DND-41 (cell line): ENCODE measurements around the gene FAM131A.

Source experiments
- ATAC-seq: fragments of 200-7000 bp; cut with Tn5 transposase; 3 replicates; pipeline ENCODE4 v1.9.1; 2021; ENCODE audit warnings: low read depth; ENCODE audit not compliant: insufficient read depth
- DNase-seq: peaks from one replicate; pipeline ENCODE4 v3.0.0-alpha.2; 2020
- H2AFZ ChIP-seq: 2 replicates; pipeline ENCODE4 v1.6.0; 2012; ENCODE audit warnings: low read depth, low read length
- H3K27ac ChIP-seq: 2 replicates; pipeline ENCODE4 v1.5.1; 2012; ENCODE audit warnings: low read length, inconsistent platforms
- H3K27me3 ChIP-seq: fragments of 200-600 bp; sonication (generic); 2 replicates; pipeline ENCODE4 v1.6.0; 2012; ENCODE audit warnings: low read length, mild to moderate bottlenecking, inconsistent platforms; ENCODE audit not compliant: insufficient read depth, poor library complexity
- H3K36me3 ChIP-seq: 2 replicates; pipeline ENCODE4 v1.5.1; 2012; ENCODE audit warnings: low read length, inconsistent platforms; ENCODE audit not compliant: insufficient read depth
- H3K4me1 ChIP-seq: 2 replicates; pipeline ENCODE4 v1.5.1; 2012; ENCODE audit warnings: mild to moderate bottlenecking, low read length; ENCODE audit not compliant: insufficient read depth
- H3K4me2 ChIP-seq: 2 replicates; pipeline ENCODE4 v1.6.0; 2012; ENCODE audit warnings: mild to moderate bottlenecking, moderate library complexity, low read length, inconsistent platforms; ENCODE audit not compliant: insufficient read depth
- H3K4me3 ChIP-seq, 2 experiments: fragments of 200-600 bp in 1 of 2; shearing (Covaris generic) in 1 of 2; 2 replicates each; pipeline ENCODE4 v1.5.1; 2012 to 2016; ENCODE audit warnings: inconsistent platforms in 2 of 2, low read length in 2 of 2, mild to moderate bottlenecking in 2 of 2, low read depth in 1 of 2, moderate library complexity in 1 of 2
- H3K79me2 ChIP-seq: 2 replicates; pipeline ENCODE4 v1.6.0; 2012; ENCODE audit warnings: low read length, inconsistent platforms; ENCODE audit not compliant: insufficient read depth
- H3K9ac ChIP-seq: 2 replicates; pipeline ENCODE4 v1.6.0; 2012; ENCODE audit warnings: low read depth, mild to moderate bottlenecking, inconsistent platforms, low read length, moderate library complexity
- H3K9me3 ChIP-seq: 2 replicates; pipeline ENCODE4 v1.5.1; 2012; ENCODE audit warnings: low read length, moderate library complexity, mild to moderate bottlenecking, inconsistent platforms; ENCODE audit not compliant: insufficient read depth, severe bottlenecking
- H4K20me1 ChIP-seq: 2 replicates; pipeline ENCODE4 v1.6.0; 2012; ENCODE audit warnings: low read length; ENCODE audit not compliant: insufficient read depth
- EZH2 ChIP-seq: IDR thresholded peaks from 3 replicates; pipeline ENCODE4 v1.6.1; 2012; ENCODE audit warnings: borderline replicate concordance, low read depth, mild to moderate bottlenecking, moderate library complexity, low read length, inconsistent platforms; ENCODE audit not compliant: severe bottlenecking
- TF ChIP-seq, protein P1 (sequence below): IDR thresholded peaks from 2 replicates; pipeline ENCODE4 v1.5.1; 2012; ENCODE audit warnings: borderline replicate concordance, low read length, moderate library complexity, mild to moderate bottlenecking; ENCODE audit not compliant: poor library complexity, severe bottlenecking; ENCODE audit errors: extremely low read depth

The FAM131A gene

DNA sequence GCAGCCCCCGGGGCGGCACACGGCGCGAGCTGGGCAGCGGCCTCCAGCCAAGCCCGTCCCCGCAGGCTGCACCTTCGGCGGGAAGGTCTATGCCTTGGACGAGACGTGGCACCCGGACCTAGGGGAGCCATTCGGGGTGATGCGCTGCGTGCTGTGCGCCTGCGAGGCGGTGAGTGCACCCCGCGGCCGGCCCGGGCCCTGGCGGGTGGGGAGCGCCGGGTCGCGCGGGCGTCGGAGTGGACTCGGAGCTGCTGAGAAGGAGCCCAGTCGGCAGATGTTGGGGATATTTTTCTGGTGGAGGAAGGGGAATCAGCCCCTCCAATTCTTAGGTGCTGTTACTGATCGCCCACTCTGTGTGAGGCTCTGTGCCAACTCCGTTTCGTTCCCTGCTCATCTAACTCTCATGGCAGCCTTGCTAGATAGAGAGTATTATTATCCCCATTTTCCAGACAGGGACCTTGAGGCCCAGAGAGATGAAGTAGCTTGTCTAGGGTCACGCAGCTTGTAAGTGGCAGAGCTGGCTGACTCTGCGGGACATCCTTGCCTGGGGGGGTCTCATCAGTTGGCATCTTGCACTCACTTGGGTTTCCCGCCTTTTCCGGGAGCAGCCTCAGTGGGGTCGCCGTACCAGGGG is 43.3 kb downstream of the FAM131A start:
- no peak for DNase-seq
- no peaks in the 10 kb centered on the region for H3K4me1 ChIP-seq
- H3K36me3 ChIP-seq: no peaks in the 10 kb centered on the region
- no peak for TF ChIP-seq EZH2
- TF ChIP-seq, protein P1, sequence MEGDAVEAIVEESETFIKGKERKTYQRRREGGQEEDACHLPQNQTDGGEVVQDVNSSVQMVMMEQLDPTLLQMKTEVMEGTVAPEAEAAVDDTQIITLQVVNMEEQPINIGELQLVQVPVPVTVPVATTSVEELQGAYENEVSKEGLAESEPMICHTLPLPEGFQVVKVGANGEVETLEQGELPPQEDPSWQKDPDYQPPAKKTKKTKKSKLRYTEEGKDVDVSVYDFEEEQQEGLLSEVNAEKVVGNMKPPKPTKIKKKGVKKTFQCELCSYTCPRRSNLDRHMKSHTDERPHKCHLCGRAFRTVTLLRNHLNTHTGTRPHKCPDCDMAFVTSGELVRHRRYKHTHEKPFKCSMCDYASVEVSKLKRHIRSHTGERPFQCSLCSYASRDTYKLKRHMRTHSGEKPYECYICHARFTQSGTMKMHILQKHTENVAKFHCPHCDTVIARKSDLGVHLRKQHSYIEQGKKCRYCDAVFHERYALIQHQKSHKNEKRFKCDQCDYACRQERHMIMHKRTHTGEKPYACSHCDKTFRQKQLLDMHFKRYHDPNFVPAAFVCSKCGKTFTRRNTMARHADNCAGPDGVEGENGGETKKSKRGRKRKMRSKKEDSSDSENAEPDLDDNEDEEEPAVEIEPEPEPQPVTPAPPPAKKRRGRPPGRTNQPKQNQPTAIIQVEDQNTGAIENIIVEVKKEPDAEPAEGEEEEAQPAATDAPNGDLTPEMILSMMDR: no peak
- no peak overlapping the region for H3K27ac ChIP-seq
- H3K27me3 ChIP-seq: no peaks in the 10 kb centered on the region
- H3K9me3 ChIP-seq: no peaks in the 10 kb centered on the region
- H3K4me2 ChIP-seq: no peak overlapping the region
- ATAC-seq: no peak
- H4K20me1 ChIP-seq: no peaks in the 10 kb centered on the region
- no peaks in the 10 kb centered on the region for H3K79me2 ChIP-seq
- H3K4me3 ChIP-seq: no peak overlapping the region
- H2AFZ ChIP-seq: no peak overlapping the region
- H3K9ac ChIP-seq: no peak overlapping the region

DNA sequence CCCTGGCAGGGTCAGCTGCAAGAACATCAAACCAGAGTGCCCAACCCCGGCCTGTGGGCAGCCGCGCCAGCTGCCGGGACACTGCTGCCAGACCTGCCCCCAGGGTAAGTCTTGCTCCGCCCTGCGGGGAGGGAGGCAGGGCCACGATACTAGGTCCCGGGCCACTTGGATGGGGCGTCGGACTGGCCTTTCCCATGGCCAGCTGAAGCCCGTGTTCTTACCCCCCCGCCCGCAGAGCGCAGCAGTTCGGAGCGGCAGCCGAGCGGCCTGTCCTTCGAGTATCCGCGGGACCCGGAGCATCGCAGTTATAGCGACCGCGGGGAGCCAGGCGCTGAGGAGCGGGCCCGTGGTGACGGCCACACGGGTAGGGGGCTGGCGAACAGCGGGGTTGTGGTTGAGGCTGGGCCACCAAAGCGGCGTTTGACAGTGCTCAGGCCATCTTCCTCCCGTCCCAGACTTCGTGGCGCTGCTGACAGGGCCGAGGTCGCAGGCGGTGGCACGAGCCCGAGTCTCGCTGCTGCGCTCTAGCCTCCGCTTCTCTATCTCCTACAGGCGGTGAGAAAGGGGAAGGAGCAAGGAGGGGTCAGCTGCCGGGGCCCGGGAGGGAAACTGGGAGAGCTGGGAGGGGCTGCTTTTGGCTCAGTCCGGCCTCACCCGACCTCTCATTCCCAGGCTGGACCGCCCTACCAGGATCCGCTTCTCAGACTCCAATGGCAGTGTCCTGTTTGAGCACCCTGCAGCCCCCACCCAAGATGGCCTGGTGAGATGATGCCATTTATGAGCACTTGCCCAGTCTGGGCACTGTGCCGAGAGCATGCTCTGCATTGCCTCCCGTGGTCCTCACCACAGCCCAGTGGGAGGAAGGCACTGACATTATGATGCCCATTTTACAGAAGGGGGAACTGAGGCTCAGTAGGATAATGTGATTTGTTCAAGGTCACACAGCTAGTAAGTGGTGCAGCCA is 44.1 kb downstream of the FAM131A start:
- DNase-seq: no peak
- no peaks in the 10 kb centered on the region for H3K36me3 ChIP-seq
- H3K27me3 ChIP-seq: no peaks in the 10 kb centered on the region
- no peaks in the 10 kb centered on the region for H3K79me2 ChIP-seq
- no peaks in the 10 kb centered on the region for H3K4me1 ChIP-seq
- no peak overlapping the region for H3K4me2 ChIP-seq
- ATAC-seq: no peak
- TF ChIP-seq, protein P1: no peak
- TF ChIP-seq EZH2: no peak
- no peak overlapping the region for H3K27ac ChIP-seq
- no peaks in the 10 kb centered on the region for H4K20me1 ChIP-seq
- H3K4me3 ChIP-seq: no peak overlapping the region
- no peaks in the 10 kb centered on the region for H3K9me3 ChIP-seq
- H2AFZ ChIP-seq: no peak overlapping the region
- H3K9ac ChIP-seq: no peak overlapping the region

DNA sequence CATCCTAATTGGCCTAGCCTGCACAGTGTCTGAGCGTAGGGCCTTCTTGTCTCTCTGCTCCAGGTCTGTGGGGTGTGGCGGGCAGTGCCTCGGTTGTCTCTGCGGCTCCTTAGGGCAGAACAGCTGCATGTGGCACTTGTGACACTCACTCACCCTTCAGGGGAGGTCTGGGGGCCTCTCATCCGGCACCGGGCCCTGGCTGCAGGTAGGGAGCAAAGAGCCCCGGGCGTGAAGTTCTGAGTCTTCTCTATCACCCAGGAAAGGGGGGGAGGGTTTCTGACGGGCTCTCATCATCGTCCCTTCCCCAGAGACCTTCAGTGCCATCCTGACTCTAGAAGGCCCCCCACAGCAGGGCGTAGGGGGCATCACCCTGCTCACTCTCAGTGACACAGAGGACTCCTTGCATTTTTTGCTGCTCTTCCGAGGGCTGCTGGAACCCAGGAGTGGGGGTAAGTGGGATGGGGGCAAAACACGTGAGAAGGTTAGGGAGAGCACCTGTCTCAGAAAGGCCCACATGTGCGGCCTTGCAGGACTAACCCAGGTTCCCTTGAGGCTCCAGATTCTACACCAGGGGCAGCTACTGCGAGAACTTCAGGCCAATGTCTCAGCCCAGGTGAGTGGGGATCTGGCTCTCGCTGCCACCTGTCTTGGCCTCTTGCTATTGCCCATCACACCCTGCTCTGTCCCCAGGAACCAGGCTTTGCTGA is 45.1 kb downstream of the FAM131A start:
- no peak for DNase-seq
- Histone ChIP-seq H3K4me2 (no peak overlapping the region), H3K27me3 (no peaks in the 10 kb centered on the region), H3K27ac (no peak overlapping the region), H3K9ac (no peak overlapping the region), H2AFZ (no peak overlapping the region), H3K4me3 (no peak overlapping the region), H4K20me1 (no peaks in the 10 kb centered on the region), H3K4me1 (no peaks in the 10 kb centered on the region), H3K36me3 (no peaks in the 10 kb centered on the region), H3K9me3 (no peaks in the 10 kb centered on the region), H3K79me2 (no peaks in the 10 kb centered on the region)
- TF ChIP-seq EZH2: no peak
- TF ChIP-seq, protein P1: no peak
- no peak for ATAC-seq
